HG03196 (cell line): ENCODE results near the gene BBOX1.
"Not testable (repeated sequence)": the region's sequence is repeated elsewhere in the genome, so short reads cannot be mapped to it uniquely, and the experiment has no call there.

Experiments used
- ATAC-seq: cut with Tn5 transposase; IDR thresholded peaks from one replicate; pipeline ENCODE4 v1.9.1; 2021; ENCODE audit not compliant: unreplicated experiment

The BBOX1 gene

GRCh38 chr11:27174672-27175210, 134.1 kb downstream of the BBOX1 start:
- no peak for ATAC-seq

- ATAC-seq: not testable (repeated sequence)
Observed at GRCh38 chr11:27175562-27175961, 134.9 kb downstream of the BBOX1 start.
